Large intestine (tissue), 3 donors: ENCODE measurements around the gene TMEM185A. TPM values are rescaled to one million over a fixed set of nuclear protein-coding genes. Genes with fewer than 3 reads are reported as not detected.
"Not testable (repeated sequence)": the region's sequence is repeated elsewhere in the genome, so short reads cannot be mapped to it uniquely, and the experiment has no call there.

ENCODE experiments used
- DNase-seq, 2 donors: peaks; one replicate each; pipeline versions ENCODE4 v3.0.0 to v3.0.0-alpha.2; 2013
- H3K27ac ChIP-seq: one replicate; pipeline ENCODE4 v1.5.1; 2013; ENCODE audit warnings: low read length
- H3K27me3 ChIP-seq: 2 replicates; pipeline ENCODE4 v1.6.1; 2013; ENCODE audit warnings: low read length; ENCODE audit not compliant: control insufficient read depth, insufficient read depth
- H3K36me3 ChIP-seq: 2 replicates; pipeline ENCODE4 v1.6.1; 2013; ENCODE audit warnings: low read length; ENCODE audit not compliant: control insufficient read depth, insufficient read depth
- H3K4me1 ChIP-seq: one replicate; pipeline ENCODE4 v1.6.1; 2013; ENCODE audit warnings: low read length; ENCODE audit not compliant: control insufficient read depth, insufficient read depth
- H3K4me3 ChIP-seq: one replicate; pipeline ENCODE4 v1.5.1; 2013; ENCODE audit warnings: low read length
- H3K9me3 ChIP-seq: one replicate; pipeline ENCODE4 v1.6.1; 2013; ENCODE audit warnings: mild to moderate bottlenecking, low read depth, low read length, moderate library complexity; ENCODE audit not compliant: control insufficient read depth
- WGBS: methylation state at CpG from one replicate; pipeline ENCODE4 v1.1.5; 2013; ENCODE audit warnings: low lambda C conversion rate; ENCODE audit not compliant: insufficient coverage; 5-methylcytosine and 5-hydroxymethylcytosine counted together
- polyA plus RNA-seq: library from polyadenylated mRNA; unstranded; fragments of 120-200 nt; gene quantifications from one replicate; pipeline ENCODE4 v1.2.1, GENCODE V29; 2013

The TMEM185A gene
- polyA plus RNA-seq, 1 donor, result 30.5 TPM

DNA sequence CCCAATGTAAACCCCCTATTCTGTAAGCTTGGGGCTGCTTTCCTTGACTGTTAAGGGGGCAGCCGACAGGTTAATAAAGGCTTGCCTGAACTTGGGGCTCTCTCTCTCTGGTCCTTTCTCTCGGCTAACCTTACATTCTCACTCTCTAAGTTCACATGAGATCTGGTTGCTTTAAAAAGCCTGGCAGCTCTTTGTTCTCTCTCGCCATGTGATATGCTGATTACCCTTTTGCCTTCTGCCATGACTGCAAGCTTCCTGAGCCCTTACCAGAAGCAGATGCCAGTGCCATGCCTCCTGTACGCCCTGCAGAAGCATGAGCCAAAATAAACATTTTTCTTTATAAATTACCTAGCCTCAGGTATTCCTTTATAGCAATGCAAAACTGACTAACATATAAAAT, 76.3 kb downstream of the TMEM185A start:
- WGBS, result no CpG with 5 or more reads among the region's 4 CpGs

DNA sequence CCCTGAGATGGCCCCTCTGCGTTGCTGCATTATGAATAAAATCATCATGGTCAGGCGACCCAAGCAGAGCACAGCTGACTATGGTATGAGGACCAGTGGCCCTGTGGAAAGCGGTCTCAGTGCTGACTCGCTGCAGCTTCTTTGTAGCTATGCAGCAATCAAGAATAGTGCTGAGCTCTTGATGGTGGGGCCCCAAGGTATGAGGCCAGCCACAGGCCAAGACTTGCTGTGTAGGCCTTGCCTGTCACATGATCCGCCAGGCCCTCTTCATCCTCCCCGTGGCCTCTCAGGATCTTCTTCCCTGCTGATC, 79.7 kb downstream of the TMEM185A start:
- not testable (repeated sequence) for H3K36me3 ChIP-seq, H3K4me1 ChIP-seq, H3K27me3 ChIP-seq, H3K4me3 ChIP-seq, H3K9me3 ChIP-seq, H3K27ac ChIP-seq, DNase-seq
- WGBS, result no CpG with 5 or more reads among the region's 6 CpGs

More for the DNA sequence above, 76.3 kb downstream of the TMEM185A start:
- H3K4me3 ChIP-seq, H3K27ac ChIP-seq, H3K4me1 ChIP-seq, DNase-seq, H3K27me3 ChIP-seq, H3K9me3 ChIP-seq, H3K36me3 ChIP-seq: not testable (repeated sequence)

DNA sequence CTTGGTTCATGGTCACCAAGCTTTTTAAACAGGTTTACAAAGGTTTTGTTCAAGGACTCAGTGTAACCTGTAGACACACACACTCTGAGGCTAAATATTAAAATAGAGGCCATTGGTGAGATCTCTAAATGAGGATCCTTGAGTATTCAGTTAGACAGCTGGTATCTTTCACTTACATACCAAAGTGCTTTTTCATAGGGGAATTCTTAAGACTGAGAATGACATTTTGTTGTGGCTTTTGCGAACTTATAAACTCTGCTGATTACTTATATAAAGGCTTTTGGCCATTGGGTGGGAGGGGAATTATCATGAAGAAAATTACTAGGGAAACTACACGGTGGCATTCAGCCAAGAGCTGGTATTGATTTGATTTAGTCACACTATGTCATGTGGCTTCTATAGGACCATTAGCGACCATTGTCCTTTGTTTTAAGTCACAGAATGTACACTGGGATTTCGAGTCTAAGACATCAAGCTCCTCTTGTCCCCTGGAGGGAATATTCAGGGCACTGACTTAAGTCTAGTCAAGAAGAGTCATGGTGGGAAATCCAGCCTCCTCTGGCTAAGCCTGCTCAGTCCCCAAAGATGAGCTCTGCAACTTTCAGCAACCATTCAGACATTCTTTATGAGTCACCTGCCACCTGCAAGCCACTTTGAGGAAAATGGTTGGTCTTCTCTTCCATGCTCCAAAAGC, 80.2 kb downstream of the TMEM185A start:
- H3K27ac ChIP-seq, H3K4me3 ChIP-seq, H3K4me1 ChIP-seq, H3K27me3 ChIP-seq, H3K36me3 ChIP-seq, H3K9me3 ChIP-seq, DNase-seq: not testable (repeated sequence)
- no CpG with 5 or more reads among the region's 4 CpGs for WGBS

DNA sequence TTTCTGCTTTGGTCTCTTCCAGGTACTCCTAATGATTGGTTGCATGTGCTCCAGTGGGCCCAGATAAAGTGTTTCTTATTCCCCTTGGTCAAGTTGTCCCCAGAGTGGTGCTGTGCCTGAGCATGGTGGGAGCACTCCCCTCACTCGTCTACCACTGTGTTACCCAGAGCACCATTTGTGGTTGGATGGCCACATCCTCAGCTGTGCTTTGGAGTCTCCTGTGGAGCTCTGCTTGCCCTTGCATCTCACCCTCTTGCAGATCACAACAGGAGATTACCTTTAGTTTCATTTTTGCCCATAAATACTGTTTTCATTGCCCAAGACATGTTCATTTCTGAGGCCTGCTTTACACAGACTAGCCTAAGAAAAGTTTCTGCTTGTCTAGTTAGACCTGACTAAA, 81.1 kb downstream of the TMEM185A start:
- not testable (repeated sequence) for H3K27ac ChIP-seq, H3K36me3 ChIP-seq, H3K9me3 ChIP-seq, H3K27me3 ChIP-seq, DNase-seq, H3K4me1 ChIP-seq, H3K4me3 ChIP-seq
- no CpG with 5 or more reads among the region's 1 CpG for whole genome bisulfite sequencing

DNA sequence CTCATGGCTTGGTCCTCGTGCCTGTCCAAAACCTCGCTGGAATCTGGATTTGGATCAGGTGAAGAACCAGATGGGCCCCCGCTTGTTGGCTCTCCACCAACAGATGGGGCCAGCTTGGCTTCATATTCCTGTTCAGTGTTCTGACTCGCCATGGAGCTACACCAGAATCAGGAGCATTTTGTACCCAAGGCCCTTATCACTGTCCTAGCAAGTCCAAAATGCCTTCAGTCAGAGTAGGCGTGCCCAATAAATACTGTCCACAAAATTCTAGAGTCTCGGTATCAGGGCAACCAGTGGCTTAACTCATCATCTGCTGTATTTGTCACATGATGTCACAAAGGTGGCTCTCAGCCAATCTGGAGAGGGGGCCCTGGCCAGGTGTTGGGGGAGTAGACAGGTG, 81.9 kb downstream of the TMEM185A start, which contains the start of gene HSFX3:
Gene HSFX3, minus strand, starts transcription at position 224 of the 400 bp plus-strand sequence. Its CDS starts 72 bp downstream, at position 152.
- not testable (repeated sequence) for H3K4me3 ChIP-seq, H3K9me3 ChIP-seq, H3K36me3 ChIP-seq, H3K27me3 ChIP-seq, H3K27ac ChIP-seq, H3K4me1 ChIP-seq, DNase-seq
- WGBS, result no CpG with 5 or more reads among the region's 6 CpGs

DNA sequence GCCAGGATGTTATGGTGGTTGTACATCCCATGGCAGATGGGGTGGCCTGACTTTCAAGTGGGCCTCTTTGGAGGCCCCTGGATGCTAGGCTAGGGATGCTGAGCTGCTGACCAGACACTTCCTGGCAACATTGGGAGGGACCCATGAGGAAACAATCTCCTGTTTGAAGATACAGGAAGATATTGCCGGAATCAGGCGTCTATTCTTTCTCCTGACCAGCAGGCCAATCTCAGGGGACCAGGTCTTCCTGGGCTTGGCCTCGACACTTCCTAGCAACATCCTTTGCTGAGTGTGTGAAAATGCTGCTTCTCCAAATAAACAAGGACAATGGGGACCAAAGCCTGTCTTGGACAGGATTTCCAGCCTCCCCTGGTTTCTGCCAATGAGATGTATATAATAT, 83.8 kb downstream of the TMEM185A start:
- H3K36me3 ChIP-seq, H3K27me3 ChIP-seq, H3K4me3 ChIP-seq, H3K4me1 ChIP-seq, H3K9me3 ChIP-seq, DNase-seq, H3K27ac ChIP-seq: not testable (repeated sequence)
- WGBS, result no CpG with 5 or more reads among the region's 3 CpGs

DNA sequence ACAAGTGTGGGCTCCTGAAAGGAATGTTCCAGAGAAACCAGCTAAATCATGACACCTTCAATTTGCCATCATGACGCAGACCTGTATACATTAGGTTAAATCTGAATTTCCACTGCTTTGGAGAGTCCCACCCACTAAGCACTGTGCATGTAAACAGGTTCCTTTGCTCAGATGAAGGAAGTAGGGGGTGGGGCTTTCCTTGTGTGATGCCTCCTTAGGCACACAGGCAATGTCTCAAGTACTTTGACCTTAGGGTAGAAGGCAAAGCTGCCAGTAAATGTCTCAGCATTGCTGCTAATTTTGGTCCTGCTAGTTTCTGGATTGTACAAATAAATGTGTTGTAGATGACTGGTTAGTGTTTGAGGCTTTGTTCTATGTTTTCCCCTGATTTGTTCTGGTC, 84.6 kb downstream of the TMEM185A start:
- whole genome bisulfite sequencing, result no CpG with 5 or more reads among the region's 1 CpG
- not testable (repeated sequence) for DNase-seq, H3K27me3 ChIP-seq, H3K4me1 ChIP-seq, H3K36me3 ChIP-seq, H3K9me3 ChIP-seq, H3K4me3 ChIP-seq, H3K27ac ChIP-seq

Other genes starting within 250 kb of the TMEM185A start
- gene IDS, start 126.5 kb downstream of the TMEM185A start, polyA plus RNA-seq, result 45.0 TPM
- gene EOLA1, start 90.8 kb downstream of the TMEM185A start, polyA plus RNA-seq, result 18.6 TPM
- gene HSFX3, start 81.9 kb downstream of the TMEM185A start, polyA plus RNA-seq, result not detected
- not detected for gene MAGEA9B, start 44.3 kb downstream of the TMEM185A start, polyA plus RNA-seq
- not detected for gene HSFX2, start 36.5 kb downstream of the TMEM185A start, polyA plus RNA-seq
- gene MAGEA11, start 80.3 kb upstream of the TMEM185A start, polyA plus RNA-seq, result not detected
- 3.1 TPM for gene HSFX1, start 142.3 kb upstream of the TMEM185A start, polyA plus RNA-seq
- not detected for gene MAGEA9, start 150.1 kb upstream of the TMEM185A start, polyA plus RNA-seq
- gene MAGEA8, start 249.4 kb upstream of the TMEM185A start, polyA plus RNA-seq, result 0.12 TPM